ENCODE results near the gene ZNF281.

- TF ChIP-seq, protein P1, sequence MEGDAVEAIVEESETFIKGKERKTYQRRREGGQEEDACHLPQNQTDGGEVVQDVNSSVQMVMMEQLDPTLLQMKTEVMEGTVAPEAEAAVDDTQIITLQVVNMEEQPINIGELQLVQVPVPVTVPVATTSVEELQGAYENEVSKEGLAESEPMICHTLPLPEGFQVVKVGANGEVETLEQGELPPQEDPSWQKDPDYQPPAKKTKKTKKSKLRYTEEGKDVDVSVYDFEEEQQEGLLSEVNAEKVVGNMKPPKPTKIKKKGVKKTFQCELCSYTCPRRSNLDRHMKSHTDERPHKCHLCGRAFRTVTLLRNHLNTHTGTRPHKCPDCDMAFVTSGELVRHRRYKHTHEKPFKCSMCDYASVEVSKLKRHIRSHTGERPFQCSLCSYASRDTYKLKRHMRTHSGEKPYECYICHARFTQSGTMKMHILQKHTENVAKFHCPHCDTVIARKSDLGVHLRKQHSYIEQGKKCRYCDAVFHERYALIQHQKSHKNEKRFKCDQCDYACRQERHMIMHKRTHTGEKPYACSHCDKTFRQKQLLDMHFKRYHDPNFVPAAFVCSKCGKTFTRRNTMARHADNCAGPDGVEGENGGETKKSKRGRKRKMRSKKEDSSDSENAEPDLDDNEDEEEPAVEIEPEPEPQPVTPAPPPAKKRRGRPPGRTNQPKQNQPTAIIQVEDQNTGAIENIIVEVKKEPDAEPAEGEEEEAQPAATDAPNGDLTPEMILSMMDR (tag by site-specific recombination; IDR thresholded peaks at IDR 0.05) = no peak
- TF ChIP-seq ZNF114 (tag by site-specific recombination; IDR thresholded peaks at IDR 0.05) = no peak
- TF ChIP-seq AEBP2 (tag by site-specific recombination; IDR thresholded peaks at IDR 0.05; ENCODE audit: borderline replicate concordance) = no peak
- TF ChIP-seq ZNF350 (tag by site-specific recombination; IDR thresholded peaks at IDR 0.05) = no peak
- no peak for TF ChIP-seq ELK4 (IDR thresholded peaks at IDR 0.05; ENCODE audit: borderline replicate concordance, low read depth, low read length)
- TF ChIP-seq ZNF768 (tag by site-specific recombination; IDR thresholded peaks at IDR 0.05) = no peak
Measured at GRCh38 chr1:200448034-200448762, 38.4 kb upstream of the ZNF281 start.
